SK-N-MC (cell line): ENCODE data around the gene CD300LG.

Source experiments
- EZH2 ChIP-seq: fragments of 200-600 bp; sonication (generic); IDR thresholded peaks from one replicate; pipeline ENCODE4 v1.6.1; 2017; ENCODE audit warnings: antibody characterized with exemption
- FOXP2 ChIP-seq: optimal IDR thresholded peaks from 2 replicates; pipeline ENCODE3; 2011; ENCODE audit warnings: mild to moderate bottlenecking, moderate library complexity; ENCODE audit not compliant: insufficient read depth; ENCODE audit errors: extremely low read length, control extremely low read depth
- POLR2AphosphoS5 ChIP-seq: IDR thresholded peaks from 2 replicates; pipeline ENCODE4 v1.6.1; 2012; ENCODE audit warnings: mild to moderate bottlenecking, low read depth, low read length, borderline replicate concordance

GRCh38 chr17:43842975-43843325, 4.0 kb upstream of the CD300LG start:
- no peak for TF ChIP-seq EZH2
- TF ChIP-seq POLR2AphosphoS5 = no peak
- no peak for TF ChIP-seq FOXP2
